NCI-H524 treated with DMSO at 0.1 percent for 48 hours (cell line): Measurements from ENCODE around the gene CD34.
"Not testable (repeated sequence)": the region's sequence is repeated elsewhere in the genome, so short reads cannot be mapped to it uniquely, and the experiment has no call there.

Experiments used
- DNase-seq: peaks from one replicate; lab custom pipeline; 2025; lab: John Stamatoyannopoulos, UW

Gene CD34

GRCh38 chr1:207910591-207911354 is at the start of gene CD34:
CD34 (minus strand) TSS chr1:207911125; CDS start chr1:207911080, 45 bp downstream.
- DNase-seq, result no peak

- DNase-seq, result no peak
These were observed 49.4 kb upstream of the CD34 start for GRCh38 chr1:207960346-207960745.

GRCh38 chr1:207959910-207960309 is 49.0 kb upstream of the CD34 start:
- DNase-seq, result no peak

GRCh38 chr1:207959141-207959825 is 48.4 kb upstream of the CD34 start:
- DNase-seq, result no peak

GRCh38 chr1:207958376-207959139 is 47.6 kb upstream of the CD34 start:
- DNase-seq, result no peak

- DNase-seq, result no peak
These were observed 46.1 kb upstream of the CD34 start for GRCh38 chr1:207956986-207957385.

GRCh38 chr1:207954104-207954503 is 43.2 kb upstream of the CD34 start:
- no peak for DNase-seq

GRCh38 chr1:207952617-207953542 is 42.0 kb upstream of the CD34 start:
- DNase-seq, result no peak

- no peak for DNase-seq
These were observed 40.7 kb upstream of the CD34 start for GRCh38 chr1:207951652-207952051.

- no peak for DNase-seq
These were observed 39.8 kb upstream of the CD34 start for GRCh38 chr1:207950750-207951149.

- DNase-seq, result no peak
These were observed 38.8 kb upstream of the CD34 start for GRCh38 chr1:207949571-207950195.

GRCh38 chr1:207948536-207949250 is 37.8 kb upstream of the CD34 start:
- no peak for DNase-seq

GRCh38 chr1:207946756-207947155 is 35.8 kb upstream of the CD34 start:
- DNase-seq, result no peak

- DNase-seq, result no peak
These were observed 33.6 kb upstream of the CD34 start for GRCh38 chr1:207944571-207944970.

- not testable (repeated sequence) for DNase-seq
These were observed 31.4 kb upstream of the CD34 start for GRCh38 chr1:207942337-207942741.

GRCh38 chr1:207941665-207942064 is 30.7 kb upstream of the CD34 start:
- no peak for DNase-seq

- no peak for DNase-seq
These were observed 27.1 kb upstream of the CD34 start for GRCh38 chr1:207938016-207938415.

- DNase-seq, result no peak
These were observed 26.3 kb upstream of the CD34 start for GRCh38 chr1:207937204-207937603.

- DNase-seq, result no peak
These were observed 24.2 kb upstream of the CD34 start for GRCh38 chr1:207935166-207935583.

GRCh38 chr1:207933205-207933800 is 22.4 kb upstream of the CD34 start:
- DNase-seq, result no peak
